ENCODE results near the gene CNTNAP2.

GRCh38 chr7:147305827-147306226, 1189.2 kb downstream of the CNTNAP2 start:
- TF ChIP-seq, protein P1, sequence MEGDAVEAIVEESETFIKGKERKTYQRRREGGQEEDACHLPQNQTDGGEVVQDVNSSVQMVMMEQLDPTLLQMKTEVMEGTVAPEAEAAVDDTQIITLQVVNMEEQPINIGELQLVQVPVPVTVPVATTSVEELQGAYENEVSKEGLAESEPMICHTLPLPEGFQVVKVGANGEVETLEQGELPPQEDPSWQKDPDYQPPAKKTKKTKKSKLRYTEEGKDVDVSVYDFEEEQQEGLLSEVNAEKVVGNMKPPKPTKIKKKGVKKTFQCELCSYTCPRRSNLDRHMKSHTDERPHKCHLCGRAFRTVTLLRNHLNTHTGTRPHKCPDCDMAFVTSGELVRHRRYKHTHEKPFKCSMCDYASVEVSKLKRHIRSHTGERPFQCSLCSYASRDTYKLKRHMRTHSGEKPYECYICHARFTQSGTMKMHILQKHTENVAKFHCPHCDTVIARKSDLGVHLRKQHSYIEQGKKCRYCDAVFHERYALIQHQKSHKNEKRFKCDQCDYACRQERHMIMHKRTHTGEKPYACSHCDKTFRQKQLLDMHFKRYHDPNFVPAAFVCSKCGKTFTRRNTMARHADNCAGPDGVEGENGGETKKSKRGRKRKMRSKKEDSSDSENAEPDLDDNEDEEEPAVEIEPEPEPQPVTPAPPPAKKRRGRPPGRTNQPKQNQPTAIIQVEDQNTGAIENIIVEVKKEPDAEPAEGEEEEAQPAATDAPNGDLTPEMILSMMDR (tag by site-specific recombination; IDR thresholded peaks at IDR 0.05): no peak
- TF ChIP-seq YY1 (tag by site-specific recombination; IDR thresholded peaks at IDR 0.05) (no peak), ZNF221 (tag by site-specific recombination; IDR thresholded peaks at IDR 0.05; ENCODE audit: borderline replicate concordance) (no peak), ZNF148 (tag by site-specific recombination; IDR thresholded peaks at IDR 0.05; ENCODE audit: borderline replicate concordance) (no peak)
